Dendritic cell treated with granulocyte-macrophage colony-stimulating factor and Interleukin-4, amounts not matched to agents 40 ng/mL and 50 ng/mL, for 4 days (primary cell): ENCODE data around the gene GPR146.

Source experiments
- H3K27ac Mint-ChIP-seq: one replicate; pipeline ENCODE4 v1.8.0; 2022; ENCODE audit warnings: mild to moderate bottlenecking, mixed read lengths
- H3K27me3 Mint-ChIP-seq: one replicate; pipeline ENCODE4 v1.8.0; 2022; ENCODE audit warnings: mild to moderate bottlenecking, mixed read lengths
- H3K36me3 Mint-ChIP-seq: one replicate; pipeline ENCODE4 v1.8.0; 2022; ENCODE audit warnings: low read depth, mixed read lengths
- H3K4me1 Mint-ChIP-seq: one replicate; pipeline ENCODE4 v1.8.0; 2022; ENCODE audit warnings: low read depth, mixed read lengths
- H3K4me3 Mint-ChIP-seq: one replicate; pipeline ENCODE4 v1.8.0; 2022; ENCODE audit warnings: mild to moderate bottlenecking, moderate library complexity, mixed read lengths
- H3K9me3 Mint-ChIP-seq: one replicate; pipeline ENCODE4 v1.8.0; 2022; ENCODE audit warnings: mixed read lengths
- intact Hi-C: fragments of 100-400 bp; cut with micrococcal nuclease; formaldehyde crosslinking; loops from one replicate; pipeline ENCODE4 v1.15.0; 2022

The GPR146 gene

GRCh38 chr7:1083729-1084657 lies 39.6 kb downstream of the GPR146 start:
- H3K9me3 Mint-ChIP-seq = no peaks in the 10 kb centered on the region
- H3K27me3 Mint-ChIP-seq = peaks cover 5% of the 10 kb centered on the region
- H3K4me3 Mint-ChIP-seq = no peak overlapping the region
- intact Hi-C loops = no loop called here
- H3K36me3 Mint-ChIP-seq = no peaks in the 10 kb centered on the region
- H3K27ac Mint-ChIP-seq = no peak overlapping the region
- H3K4me1 Mint-ChIP-seq = peaks cover 16% of the 10 kb centered on the region

GRCh38 chr7:1085266-1085665 lies 40.9 kb downstream of the GPR146 start:
- no peak overlapping the region for H3K27ac Mint-ChIP-seq
- peaks cover 5% of the 10 kb centered on the region for H3K27me3 Mint-ChIP-seq
- intact Hi-C loops = no loop called here

GRCh38 chr7:1085910-1086421 lies 41.6 kb downstream of the GPR146 start:
- intact Hi-C loops = loop anchor here (2.0 kb wide), 1 partner anchor 59 kb away; no protein-coding TSS in a partner anchor
- Mint-ChIP-seq H3K4me3 (no peak overlapping the region), H3K27me3 (peaks cover 5% of the 10 kb centered on the region), H3K36me3 (no peaks in the 10 kb centered on the region), H3K4me1 (peaks cover 20% of the 10 kb centered on the region), H3K27ac (no peak overlapping the region), H3K9me3 (no peaks in the 10 kb centered on the region)

More at GRCh38 chr7:1085266-1085665, 40.9 kb downstream of the GPR146 start:
- Mint-ChIP-seq H3K9me3 (no peaks in the 10 kb centered on the region), H3K4me3 (no peak overlapping the region), H3K4me1 (peaks cover 16% of the 10 kb centered on the region), H3K36me3 (no peaks in the 10 kb centered on the region)

- intact Hi-C loops = loop anchor here (2.0 kb wide), 1 partner anchor 58 kb away; no protein-coding TSS in a partner anchor
- H3K36me3 Mint-ChIP-seq = no peaks in the 10 kb centered on the region
- peaks cover 29% of the 10 kb centered on the region for H3K4me1 Mint-ChIP-seq
- H3K9me3 Mint-ChIP-seq = no peaks in the 10 kb centered on the region
- H3K4me3 Mint-ChIP-seq = peak overlapping the region; percentile 66
- peaks cover 5% of the 10 kb centered on the region for H3K27me3 Mint-ChIP-seq
- no peak overlapping the region for H3K27ac Mint-ChIP-seq
Observed at GRCh38 chr7:1086588-1087464, 42.5 kb downstream of the GPR146 start.

GRCh38 chr7:1087465-1087814 lies 43.1 kb downstream of the GPR146 start:
- H3K27ac Mint-ChIP-seq = no peak overlapping the region
- no peaks in the 10 kb centered on the region for H3K9me3 Mint-ChIP-seq
- H3K4me1 Mint-ChIP-seq = peaks cover 32% of the 10 kb centered on the region
- no peaks in the 10 kb centered on the region for H3K36me3 Mint-ChIP-seq
- intact Hi-C loops = loop anchor here (2.0 kb wide), 1 partner anchor 57 kb away; no protein-coding TSS in a partner anchor
- peaks cover 5% of the 10 kb centered on the region for H3K27me3 Mint-ChIP-seq
- H3K4me3 Mint-ChIP-seq = no peak overlapping the region

- Mint-ChIP-seq H3K9me3 (no peaks in the 10 kb centered on the region), H3K4me3 (peak within 1 kb of the TSS; percentile 66), H3K27ac (no peak within 1 kb of the TSS), H3K4me1 (peaks cover 32% of the 10 kb centered on the region), H3K36me3 (no peaks in the 10 kb centered on the region), H3K27me3 (peaks cover 5% of the 10 kb centered on the region)
- intact Hi-C loops = loop anchor here (2.0 kb wide), 1 partner anchor 57 kb away; no protein-coding TSS in a partner anchor
Observed at GRCh38 chr7:1087952-1088920, 43.9 kb downstream of the GPR146 start, which contains the start of gene GPER1. GPER1 (plus strand) TSS chr7:1088113; CDS start chr7:1091729, 3,616 bp downstream.

GRCh38 chr7:1090236-1090635 lies 45.9 kb downstream of the GPR146 start:
- no peaks in the 10 kb centered on the region for H3K36me3 Mint-ChIP-seq
- peaks cover 32% of the 10 kb centered on the region for H3K4me1 Mint-ChIP-seq
- H3K27me3 Mint-ChIP-seq = peaks cover 5% of the 10 kb centered on the region
- no peaks in the 10 kb centered on the region for H3K9me3 Mint-ChIP-seq
- intact Hi-C loops = no loop called here
- H3K4me3 Mint-ChIP-seq = no peak overlapping the region
- no peak overlapping the region for H3K27ac Mint-ChIP-seq

GRCh38 chr7:1090686-1091643 lies 46.6 kb downstream of the GPR146 start:
- no peaks in the 10 kb centered on the region for H3K36me3 Mint-ChIP-seq
- H3K4me1 Mint-ChIP-seq = peaks cover 32% of the 10 kb centered on the region
- no peak overlapping the region for H3K27ac Mint-ChIP-seq

GRCh38 chr7:1091644-1092027 lies 47.3 kb downstream of the GPR146 start:
- Mint-ChIP-seq H3K36me3 (no peaks in the 10 kb centered on the region), H3K27me3 (peaks cover 5% of the 10 kb centered on the region), H3K4me1 (peaks cover 30% of the 10 kb centered on the region), H3K9me3 (no peaks in the 10 kb centered on the region), H3K4me3 (no peak overlapping the region), H3K27ac (no peak overlapping the region)
- intact Hi-C loops = no loop called here

More at GRCh38 chr7:1090686-1091643, 46.6 kb downstream of the GPR146 start:
- intact Hi-C loops = no loop called here
- no peaks in the 10 kb centered on the region for H3K9me3 Mint-ChIP-seq
- H3K4me3 Mint-ChIP-seq = no peak overlapping the region
- H3K27me3 Mint-ChIP-seq = peaks cover 5% of the 10 kb centered on the region

- intact Hi-C loops = no loop called here
- H3K4me1 Mint-ChIP-seq = peaks cover 25% of the 10 kb centered on the region
- no peak overlapping the region for H3K27ac Mint-ChIP-seq
- no peaks in the 10 kb centered on the region for H3K9me3 Mint-ChIP-seq
- H3K36me3 Mint-ChIP-seq = no peaks in the 10 kb centered on the region
- no peak overlapping the region for H3K4me3 Mint-ChIP-seq
- peaks cover under 1% of the 10 kb centered on the region for H3K27me3 Mint-ChIP-seq
Observed at GRCh38 chr7:1092161-1092632, 47.9 kb downstream of the GPR146 start.

GRCh38 chr7:1092806-1093501 lies 48.6 kb downstream of the GPR146 start:
- no peak overlapping the region for H3K4me3 Mint-ChIP-seq
- no peaks in the 10 kb centered on the region for H3K36me3 Mint-ChIP-seq
- no peak overlapping the region for H3K27ac Mint-ChIP-seq
- H3K27me3 Mint-ChIP-seq = no peaks in the 10 kb centered on the region
- H3K4me1 Mint-ChIP-seq = peaks cover 20% of the 10 kb centered on the region
- H3K9me3 Mint-ChIP-seq = no peaks in the 10 kb centered on the region
- intact Hi-C loops = no loop called here

- Mint-ChIP-seq H3K4me1 (peaks cover 16% of the 10 kb centered on the region), H3K9me3 (no peaks in the 10 kb centered on the region), H3K4me3 (no peak overlapping the region), H3K36me3 (no peaks in the 10 kb centered on the region), H3K27ac (no peak overlapping the region), H3K27me3 (no peaks in the 10 kb centered on the region)
- intact Hi-C loops = no loop called here
Observed at GRCh38 chr7:1093502-1093843, 49.1 kb downstream of the GPR146 start.
